IPS-18a (cell line): ENCODE data around the gene GAS6.

Experiments
- H3K27ac ChIP-seq: one replicate; pipeline ENCODE4 v1.5.1; 2013; ENCODE audit warnings: low read length
- H3K27me3 ChIP-seq: one replicate; pipeline ENCODE4 v1.6.1; 2013; ENCODE audit warnings: mild to moderate bottlenecking, low read length; ENCODE audit not compliant: control insufficient read depth, insufficient read depth
- H3K36me3 ChIP-seq: one replicate; pipeline ENCODE4 v1.6.1; 2013; ENCODE audit warnings: low read depth, low read length; ENCODE audit not compliant: control insufficient read depth
- H3K4me1 ChIP-seq: one replicate; pipeline ENCODE4 v1.6.1; 2013; ENCODE audit warnings: low read depth, low read length; ENCODE audit not compliant: control insufficient read depth
- H3K4me3 ChIP-seq: one replicate; pipeline ENCODE4 v1.5.1; 2013; ENCODE audit warnings: low read length
- H3K9ac ChIP-seq: one replicate; pipeline ENCODE4 v1.6.1; 2013; ENCODE audit warnings: mild to moderate bottlenecking, low read length, moderate library complexity
- H3K9me3 ChIP-seq: one replicate; pipeline ENCODE4 v1.6.1; 2013; ENCODE audit warnings: low read depth, low read length; ENCODE audit not compliant: control insufficient read depth

The GAS6 gene

DNA sequence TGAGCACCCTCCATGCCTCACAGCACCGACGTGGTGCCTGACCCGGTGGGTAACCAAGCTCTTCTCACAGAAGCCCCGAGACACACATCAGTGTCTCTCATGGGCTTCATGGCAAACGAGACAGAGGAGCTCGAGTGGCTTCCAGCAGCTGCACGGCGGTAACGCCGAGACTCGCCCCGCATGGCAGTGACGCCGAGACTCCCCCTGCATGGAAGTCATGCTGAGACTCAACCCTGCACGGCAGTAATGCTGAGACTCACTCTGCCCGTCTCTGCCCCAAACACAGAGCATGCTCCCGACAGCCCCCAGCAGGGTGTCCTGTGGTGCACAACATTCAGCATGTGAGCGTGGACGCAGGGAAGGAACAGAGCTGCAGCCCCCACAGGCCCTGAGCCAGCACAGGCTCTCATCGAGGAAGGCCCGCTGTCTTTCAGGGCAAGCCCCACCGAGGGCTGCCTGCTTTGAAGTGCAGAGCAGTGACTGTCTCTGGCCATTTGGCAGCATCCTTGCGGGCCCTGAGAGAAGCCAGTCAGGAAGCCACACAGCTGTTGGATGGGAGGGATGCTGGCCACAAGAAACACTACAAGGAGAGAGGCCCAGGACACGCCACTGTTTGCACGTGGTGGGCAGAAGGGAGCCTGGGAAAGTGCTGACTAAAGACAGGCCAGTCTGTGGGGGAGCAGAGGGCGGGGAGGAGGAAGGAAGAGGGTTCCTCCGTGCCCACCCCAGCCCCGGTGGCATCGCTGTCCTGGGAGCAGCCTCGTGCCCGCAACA is 9.5 kb downstream of the GAS6 start:
- H3K4me3 ChIP-seq, result no peak overlapping the region
- no peaks in the 10 kb centered on the region for H3K36me3 ChIP-seq
- H3K9me3 ChIP-seq, result no peaks in the 10 kb centered on the region
- H3K27ac ChIP-seq, result no peak overlapping the region
- no peak overlapping the region for H3K9ac ChIP-seq
- H3K4me1 ChIP-seq, result peaks cover 2% of the 10 kb centered on the region
- H3K27me3 ChIP-seq, result no peaks in the 10 kb centered on the region

DNA sequence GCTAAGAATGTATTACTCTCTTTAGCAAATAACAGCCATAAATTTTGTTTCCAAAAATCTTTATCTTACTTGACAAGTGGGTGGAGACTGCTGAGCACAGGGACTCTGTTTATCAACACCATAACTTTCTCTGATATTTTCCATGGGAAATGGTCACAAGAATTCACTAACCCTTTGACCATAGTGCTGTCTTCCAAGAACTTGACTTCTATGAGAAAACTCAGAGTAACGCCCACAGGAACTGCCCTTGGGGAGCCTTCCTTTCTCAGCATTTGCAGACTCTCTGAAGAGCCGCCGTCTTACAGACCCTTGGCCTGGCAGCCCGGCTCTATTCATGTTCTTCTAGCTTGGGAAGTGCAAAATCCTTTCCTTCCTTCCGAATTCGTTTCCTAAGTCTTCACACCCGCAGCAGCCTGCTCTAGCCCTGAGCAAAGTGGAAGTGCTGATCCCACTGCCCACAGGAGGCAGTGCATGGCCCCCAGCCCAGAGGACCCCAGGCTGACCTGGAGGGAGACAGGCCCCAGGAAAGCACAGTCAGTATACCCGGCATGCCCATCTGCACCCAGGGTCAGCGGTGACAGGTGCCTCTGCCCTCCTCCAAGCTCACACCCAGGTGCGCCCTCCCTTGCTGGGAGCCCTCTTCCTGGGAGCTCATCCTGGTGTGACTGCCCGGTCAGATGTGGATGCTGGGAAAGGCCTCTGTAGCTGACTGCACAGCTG is 10.2 kb downstream of the GAS6 start:
- no peak overlapping the region for H3K27ac ChIP-seq
- no peaks in the 10 kb centered on the region for H3K36me3 ChIP-seq
- H3K4me3 ChIP-seq, result no peak overlapping the region

DNA sequence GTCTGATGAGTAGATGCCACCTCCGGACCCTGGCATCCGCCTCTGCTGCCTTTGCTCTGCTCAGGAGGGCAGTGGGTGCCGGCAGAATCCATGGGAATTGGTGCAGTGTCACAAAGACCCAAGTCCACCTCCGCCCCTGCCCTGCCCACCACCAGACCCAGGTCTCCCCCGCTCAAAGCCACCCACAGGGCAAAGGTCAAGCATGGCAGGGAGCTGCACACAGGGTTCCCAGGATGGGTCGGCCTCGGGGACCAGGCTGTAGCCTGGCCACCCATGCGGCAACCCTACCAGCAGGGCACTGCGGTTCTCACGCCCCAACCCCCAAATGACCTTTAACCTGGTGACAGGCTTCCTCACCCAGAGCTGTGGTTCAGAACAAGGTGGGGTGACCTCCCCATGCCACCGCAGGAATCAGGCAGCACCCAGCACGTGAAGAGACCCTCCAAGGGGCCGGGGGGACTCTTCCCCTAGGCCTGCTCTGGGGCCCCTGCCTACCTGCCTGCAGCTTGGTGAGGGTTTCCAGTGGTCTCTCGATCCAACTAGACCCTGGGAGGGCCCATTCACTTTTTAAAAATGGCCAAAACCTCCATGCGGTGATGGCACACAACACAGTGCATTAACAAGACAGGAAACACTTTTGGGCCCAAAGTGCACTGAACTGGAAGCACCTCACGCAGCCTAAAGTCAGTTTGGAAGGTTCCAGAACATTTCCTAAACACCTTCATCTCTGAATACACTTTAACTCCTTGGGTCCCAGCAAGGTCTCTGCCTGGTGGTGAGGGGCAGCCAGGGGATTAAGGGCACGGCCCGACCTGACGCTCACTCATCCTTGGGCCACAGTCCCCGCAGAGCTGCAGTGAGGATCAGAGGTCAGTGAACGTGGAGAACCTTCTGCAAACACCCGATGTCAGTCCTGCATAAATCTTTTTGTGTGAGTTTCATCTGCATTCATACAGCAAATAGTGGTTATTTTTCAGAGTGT is 11.0 kb downstream of the GAS6 start:
- H3K36me3 ChIP-seq, result no peaks in the 10 kb centered on the region
- H3K9ac ChIP-seq, result no peak overlapping the region
- peaks cover 5% of the 10 kb centered on the region for H3K4me1 ChIP-seq
- no peaks in the 10 kb centered on the region for H3K9me3 ChIP-seq
- no peak overlapping the region for H3K27ac ChIP-seq
- no peak overlapping the region for H3K4me3 ChIP-seq
- H3K27me3 ChIP-seq, result no peaks in the 10 kb centered on the region

More for the DNA sequence above, 10.2 kb downstream of the GAS6 start:
- peaks cover 3% of the 10 kb centered on the region for H3K4me1 ChIP-seq
- H3K27me3 ChIP-seq, result no peaks in the 10 kb centered on the region
- no peak overlapping the region for H3K9ac ChIP-seq
- no peaks in the 10 kb centered on the region for H3K9me3 ChIP-seq

DNA sequence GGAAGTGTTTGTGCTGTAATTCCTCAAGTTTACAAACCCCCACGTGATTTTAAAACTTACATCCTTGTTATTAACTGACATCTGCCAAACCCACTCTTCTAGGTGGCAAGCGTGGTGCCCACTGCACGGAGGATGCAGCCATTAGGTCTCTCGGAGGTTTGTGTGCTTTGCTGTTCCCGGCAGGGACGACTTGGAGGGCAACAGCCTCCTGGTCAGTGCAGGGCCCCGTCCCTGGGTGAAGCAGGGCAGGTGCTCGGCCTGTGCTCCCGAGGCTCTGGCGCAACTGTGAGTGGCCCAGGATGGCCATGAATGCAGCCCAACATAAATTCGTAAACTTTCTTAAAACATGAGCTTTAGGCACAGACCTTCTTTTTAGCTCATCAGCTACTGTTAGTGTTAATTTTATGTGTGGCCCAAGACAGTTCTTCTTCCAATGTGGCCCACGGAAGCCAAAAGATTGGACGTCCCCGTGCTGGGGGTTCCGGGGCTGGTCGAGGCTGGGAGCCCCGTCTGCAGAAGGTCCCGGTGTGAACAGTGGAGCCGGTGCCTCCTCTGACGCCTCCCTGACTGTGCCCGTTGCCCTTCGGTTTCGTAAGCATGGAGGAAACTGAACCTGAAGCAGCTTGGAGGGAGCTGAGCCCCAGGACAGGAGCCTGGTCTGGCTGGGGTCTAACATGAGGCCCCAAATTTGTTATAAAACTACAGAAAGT is 11.9 kb downstream of the GAS6 start:
- no peaks in the 10 kb centered on the region for H3K9me3 ChIP-seq
- no peaks in the 10 kb centered on the region for H3K36me3 ChIP-seq
- no peak overlapping the region for H3K9ac ChIP-seq
- H3K27ac ChIP-seq, result no peak overlapping the region
- no peak overlapping the region for H3K4me3 ChIP-seq
- peaks cover 5% of the 10 kb centered on the region for H3K4me1 ChIP-seq
- no peaks in the 10 kb centered on the region for H3K27me3 ChIP-seq

DNA sequence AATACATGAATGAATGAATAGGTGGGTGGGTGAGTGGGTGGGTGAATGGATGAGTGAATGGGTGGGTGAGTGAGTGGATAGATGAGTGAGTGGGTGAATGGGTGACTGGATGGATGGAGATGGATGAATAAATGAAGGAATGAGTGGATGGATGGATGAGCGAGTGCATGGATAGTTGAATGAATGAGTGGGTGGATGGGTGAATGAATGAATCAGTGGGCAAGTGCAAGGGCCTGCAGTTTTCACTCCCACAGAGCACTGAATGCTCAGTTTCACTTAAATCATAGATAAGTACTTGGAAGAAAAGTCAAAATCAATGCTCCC is 12.4 kb downstream of the GAS6 start:
- Histone ChIP-seq H3K27me3 (no peaks in the 10 kb centered on the region), H3K36me3 (no peaks in the 10 kb centered on the region), H3K4me1 (peaks cover 5% of the 10 kb centered on the region), H3K9me3 (no peaks in the 10 kb centered on the region), H3K27ac (no peak overlapping the region), H3K9ac (no peak overlapping the region), H3K4me3 (no peak overlapping the region)

DNA sequence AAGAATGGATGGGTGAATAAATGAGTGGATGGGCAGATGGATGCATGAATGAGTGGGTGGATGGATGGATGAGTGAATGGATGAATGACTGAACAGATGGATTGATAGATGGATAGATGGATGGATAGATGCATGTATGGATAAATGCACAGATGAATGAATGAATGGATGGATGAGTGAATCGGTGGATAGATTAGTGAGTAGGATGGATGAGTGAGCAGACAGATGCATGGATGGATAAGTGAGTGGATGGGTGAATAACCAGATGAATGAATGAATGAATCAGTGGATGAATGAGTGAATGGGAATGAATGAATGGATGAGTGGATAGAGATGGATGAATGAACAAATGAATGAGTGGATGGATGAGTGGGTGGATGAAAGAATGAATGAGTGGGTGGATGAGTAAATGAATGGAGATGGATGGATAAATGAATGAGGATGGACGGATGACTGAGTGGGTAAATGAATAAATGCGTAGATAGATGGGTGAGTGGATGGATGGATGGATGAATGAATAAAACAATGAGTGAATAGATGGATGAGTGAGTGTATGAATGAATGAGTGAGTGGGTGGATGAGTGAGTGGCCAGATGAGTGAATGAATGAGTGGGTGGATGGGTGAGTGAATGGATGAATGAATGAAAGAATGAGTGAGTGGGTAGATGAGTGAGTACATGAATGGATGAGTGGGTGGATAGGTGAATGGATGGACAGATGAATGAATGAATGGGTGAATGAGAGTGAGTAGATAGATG is 13.0 kb downstream of the GAS6 start:
- no peaks in the 10 kb centered on the region for H3K27me3 ChIP-seq

DNA sequence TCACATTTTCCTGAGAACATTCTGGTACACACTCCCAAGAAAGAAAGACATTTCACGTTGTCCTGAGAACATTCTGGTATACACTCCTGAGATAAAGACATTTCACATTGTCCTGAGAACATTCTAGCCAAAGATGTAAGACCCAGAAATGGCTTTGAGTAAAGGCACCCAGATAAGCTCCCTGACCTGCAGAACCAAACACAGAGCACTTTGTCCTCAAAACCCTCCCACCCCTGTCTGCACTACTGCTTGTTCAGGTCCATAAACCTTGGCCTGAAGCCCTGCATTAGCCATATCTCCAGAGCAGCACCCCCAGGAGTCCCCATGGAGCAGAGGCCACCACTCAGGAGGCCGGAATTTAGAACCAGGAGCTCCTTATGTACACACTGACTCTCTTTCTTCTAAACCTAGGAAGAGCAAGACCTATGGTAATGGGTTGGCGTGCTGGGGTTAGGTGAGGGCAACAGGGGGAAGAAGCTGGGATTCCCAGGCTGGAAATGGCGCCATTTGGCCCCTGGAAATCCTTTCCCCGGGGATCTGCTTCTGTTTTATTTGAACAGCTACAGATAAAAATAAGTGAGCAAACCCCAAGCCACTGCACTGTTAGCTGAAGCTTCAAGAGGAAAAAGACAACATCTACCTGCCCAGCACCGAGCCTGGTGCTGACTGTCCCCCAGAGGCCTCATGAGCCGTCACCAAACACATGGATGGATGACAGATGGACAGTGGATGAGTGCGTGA is 13.7 kb downstream of the GAS6 start:
- no peaks in the 10 kb centered on the region for H3K27me3 ChIP-seq
- no peak overlapping the region for H3K4me3 ChIP-seq
- no peak overlapping the region for H3K9ac ChIP-seq
- H3K4me1 ChIP-seq, result peaks cover 5% of the 10 kb centered on the region
- H3K9me3 ChIP-seq, result no peaks in the 10 kb centered on the region
- no peak overlapping the region for H3K27ac ChIP-seq
- H3K36me3 ChIP-seq, result peaks cover 4% of the 10 kb centered on the region

More for the DNA sequence above, 13.0 kb downstream of the GAS6 start:
- Histone ChIP-seq H3K4me1 (peaks cover 5% of the 10 kb centered on the region), H3K27ac (no peak overlapping the region), H3K9me3 (no peaks in the 10 kb centered on the region), H3K9ac (no peak overlapping the region), H3K4me3 (no peak overlapping the region), H3K36me3 (peaks cover 2% of the 10 kb centered on the region)

DNA sequence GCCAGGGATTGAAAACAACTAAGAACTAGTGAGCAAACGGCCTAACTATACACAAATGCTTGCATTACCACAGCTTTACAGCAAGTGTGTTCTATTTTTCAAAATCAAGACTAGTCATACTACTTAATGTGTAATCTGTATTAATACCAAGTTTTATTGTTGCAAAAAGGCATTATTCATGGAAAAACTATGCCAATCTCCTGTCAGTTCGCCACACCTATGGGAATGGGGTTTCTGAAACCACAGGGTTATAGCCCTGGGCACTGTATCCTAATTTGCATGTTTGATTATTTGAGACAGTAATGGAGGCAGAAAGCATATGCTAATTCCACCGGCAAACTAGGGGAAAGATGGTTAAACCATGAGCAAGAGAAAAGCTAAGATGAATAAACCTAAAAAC is 14.3 kb downstream of the GAS6 start:
- no peaks in the 10 kb centered on the region for H3K27me3 ChIP-seq
- no peaks in the 10 kb centered on the region for H3K9me3 ChIP-seq
- peaks cover 5% of the 10 kb centered on the region for H3K4me1 ChIP-seq
- H3K36me3 ChIP-seq, result peaks cover 4% of the 10 kb centered on the region
- H3K27ac ChIP-seq, result no peak overlapping the region
- H3K4me3 ChIP-seq, result no peak overlapping the region
- H3K9ac ChIP-seq, result no peak overlapping the region

DNA sequence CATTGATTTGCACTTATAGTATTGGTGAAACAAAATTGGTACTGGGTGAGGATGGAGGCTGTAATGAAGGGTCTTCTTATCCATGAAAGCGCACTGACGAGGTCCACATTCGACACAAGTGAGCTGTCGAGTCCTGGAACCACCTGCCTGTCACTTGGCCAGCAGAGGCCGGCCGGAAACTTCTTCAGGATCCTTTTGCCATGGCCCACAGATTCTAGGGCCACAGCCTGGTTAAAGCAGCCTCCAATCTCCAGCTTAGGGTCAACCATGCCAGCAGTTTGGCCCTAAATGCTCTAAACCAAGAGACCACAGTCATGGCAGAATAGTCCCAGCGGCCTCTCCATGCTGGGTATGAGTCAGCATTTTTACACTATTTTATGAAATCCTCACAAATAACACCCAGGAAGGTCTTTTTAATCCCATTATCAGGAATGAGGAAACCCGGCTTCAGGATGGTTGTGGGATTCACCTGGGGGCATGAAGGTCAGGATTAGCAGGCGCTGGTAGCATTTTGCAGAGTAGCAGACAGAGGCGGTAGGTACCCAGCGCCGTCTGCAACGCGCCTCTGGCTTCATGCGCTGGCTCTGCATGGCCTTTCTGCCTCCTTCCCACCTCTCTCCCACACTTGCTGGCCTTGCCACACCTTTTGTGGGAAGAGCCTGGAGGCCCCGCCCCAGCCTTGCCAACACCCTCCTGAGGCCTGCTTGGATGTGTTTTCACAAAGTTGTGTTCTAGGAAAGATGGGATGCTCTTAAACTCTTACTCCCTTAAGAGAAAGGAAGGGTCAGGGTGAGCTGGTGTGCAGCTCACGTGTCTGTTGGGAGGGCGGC is 15.2 kb downstream of the GAS6 start:
- H3K27me3 ChIP-seq, result no peaks in the 10 kb centered on the region
- peaks cover 4% of the 10 kb centered on the region for H3K36me3 ChIP-seq
- H3K4me1 ChIP-seq, result peaks cover 5% of the 10 kb centered on the region
- H3K27ac ChIP-seq, result no peak overlapping the region
- no peak overlapping the region for H3K9ac ChIP-seq
- no peak overlapping the region for H3K4me3 ChIP-seq
- H3K9me3 ChIP-seq, result no peaks in the 10 kb centered on the region
